HT1080 (cell line): ENCODE measurements around the gene CHRM3. TPM values are rescaled to one million over a fixed set of nuclear protein-coding genes. Genes with fewer than 3 reads are reported as not detected.

Experiments
- DNase-seq: peaks from one replicate; pipeline ENCODE4 v3.0.0-alpha.2; 2015; ENCODE audit warnings: low read depth
- total RNA-seq: library from RNA; depleted of rRNA; stranded (reverse); fragments of >200 nt; shearing (Covaris generic); gene quantifications from 2 replicates; pipeline ENCODE4 v1.2.3, GENCODE V29; 2014

CHRM3 gene
- total RNA-seq, 1 experiment from 2014 or later: 3.2 TPM

DNA sequence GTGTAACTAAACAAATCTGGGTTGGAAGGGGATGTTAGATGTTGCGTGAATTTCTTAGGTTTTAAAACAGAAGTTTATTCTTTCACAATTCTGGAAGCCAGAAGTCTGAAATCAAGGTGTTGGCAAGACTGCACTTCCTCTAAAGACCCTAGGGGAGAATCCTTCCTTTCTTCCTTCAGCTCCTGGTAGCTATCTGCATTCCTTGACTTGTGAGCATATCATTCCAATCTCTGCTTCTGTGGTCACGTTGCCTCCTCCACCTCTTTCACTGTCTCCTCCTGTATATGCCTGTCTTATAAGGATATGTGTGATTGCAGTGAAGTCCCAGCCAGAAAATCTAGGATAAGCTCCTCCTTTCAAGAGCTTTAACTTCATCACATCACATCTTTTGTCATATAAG lies 7.7 kb downstream of the CHRM3 start:
- no peak for DNase-seq

DNA sequence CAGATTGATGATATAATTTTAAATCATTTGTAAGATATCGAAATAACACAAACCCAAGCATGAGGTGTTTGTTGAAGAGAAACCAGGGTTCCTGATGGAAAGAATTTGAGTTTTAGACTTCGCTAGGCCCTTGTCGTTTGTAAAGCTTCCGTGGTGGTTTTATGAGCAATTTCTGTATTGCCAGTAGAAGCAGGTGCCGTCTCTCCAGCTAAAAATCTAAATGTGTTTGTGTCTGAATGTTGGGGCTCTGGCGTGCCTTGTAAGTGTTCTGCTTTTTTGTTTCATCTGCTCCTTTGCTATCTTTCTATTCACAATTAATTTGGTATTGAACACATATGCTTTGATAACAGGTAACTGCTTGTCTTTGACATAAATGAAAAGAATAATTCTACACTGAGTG lies 27.5 kb downstream of the CHRM3 start:
- no peak for DNase-seq

DNA sequence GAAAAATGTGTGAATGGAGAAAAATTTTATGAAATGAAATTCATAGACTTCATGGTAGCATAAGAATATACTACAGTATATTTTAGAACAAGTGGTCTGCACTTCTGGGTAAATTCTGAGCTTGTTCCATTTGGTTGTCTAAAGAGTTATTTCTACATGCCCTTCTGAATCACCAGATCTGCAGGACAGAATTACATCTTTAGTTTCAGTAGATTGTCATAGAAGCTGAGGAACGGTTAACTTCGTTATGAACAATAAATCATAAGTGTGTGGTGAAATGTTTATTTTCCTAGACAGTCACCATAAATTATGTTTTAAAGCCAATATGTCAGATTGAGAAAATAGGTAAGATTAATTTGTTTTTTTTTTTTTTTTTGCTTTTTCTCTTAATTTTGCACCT lies 30.9 kb downstream of the CHRM3 start:
- no peak for DNase-seq

DNA sequence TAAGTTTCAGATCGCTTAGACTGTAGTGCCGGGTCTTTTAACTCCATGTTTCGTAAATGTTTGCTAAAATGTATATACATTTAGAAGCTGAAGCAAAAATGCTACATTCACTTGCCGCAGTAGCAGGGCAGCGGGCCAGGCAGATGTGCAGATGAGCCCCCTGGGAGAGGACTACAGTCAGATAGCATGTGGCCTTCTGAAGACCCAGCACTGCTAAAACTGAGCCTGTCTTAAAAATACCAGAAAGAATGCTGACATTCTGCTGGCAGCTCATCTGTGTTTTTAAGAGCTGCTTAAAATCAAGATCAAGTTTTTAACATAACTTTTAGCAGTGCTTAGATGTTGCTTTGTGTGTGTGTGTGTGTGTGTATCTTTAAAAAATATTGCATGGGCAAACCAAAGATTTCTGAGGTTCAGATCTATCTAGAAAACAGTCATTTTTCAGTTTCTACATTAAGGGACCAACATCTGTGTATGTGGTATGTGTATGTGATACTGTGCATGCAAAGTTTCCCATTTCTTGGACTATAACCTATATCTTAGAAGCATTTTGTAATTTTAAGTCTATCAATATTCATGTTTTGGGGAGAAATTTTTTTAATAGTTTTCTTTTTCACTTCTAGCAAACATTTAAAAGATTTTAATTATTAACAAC lies 31.7 kb downstream of the CHRM3 start:
- no peak for DNase-seq

DNA sequence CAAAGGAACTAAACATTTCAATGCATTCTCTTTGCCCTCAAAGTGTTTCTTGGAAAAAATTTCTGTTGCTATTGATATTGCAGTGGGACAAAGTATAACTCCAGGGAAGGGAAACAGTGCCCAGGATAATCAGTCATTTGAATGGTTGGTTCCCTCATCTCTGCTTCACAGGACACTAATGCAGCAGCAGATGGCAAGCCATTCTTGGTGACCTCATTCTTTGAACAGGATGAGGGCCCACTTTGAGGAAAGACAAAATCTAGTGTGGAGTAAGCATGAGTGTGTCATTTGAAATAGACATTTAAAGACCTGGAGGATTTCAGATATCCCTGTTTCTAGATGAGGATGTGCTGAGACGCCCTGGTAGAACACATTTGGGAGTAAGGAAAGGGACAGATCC lies 32.3 kb downstream of the CHRM3 start:
- no peak for DNase-seq

DNA sequence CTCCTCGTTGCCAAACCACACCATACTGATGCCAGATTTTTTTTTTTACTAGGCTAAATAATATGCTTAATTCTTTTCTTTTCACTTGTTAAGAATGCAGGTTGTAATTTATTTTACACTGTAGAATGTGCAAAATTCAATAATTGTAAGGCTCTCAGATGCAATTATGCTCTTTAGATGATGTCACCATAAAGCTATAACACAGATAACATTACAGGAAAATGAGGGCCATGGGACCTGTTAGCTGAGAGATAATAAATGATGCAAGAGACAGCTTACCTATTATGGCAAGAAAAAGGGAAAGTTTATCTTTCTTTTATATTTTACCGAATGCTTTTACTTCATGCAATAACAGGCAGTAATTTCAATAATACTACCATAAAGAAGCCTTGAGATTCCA lies 35.4 kb downstream of the CHRM3 start:
- no peak for DNase-seq

DNA sequence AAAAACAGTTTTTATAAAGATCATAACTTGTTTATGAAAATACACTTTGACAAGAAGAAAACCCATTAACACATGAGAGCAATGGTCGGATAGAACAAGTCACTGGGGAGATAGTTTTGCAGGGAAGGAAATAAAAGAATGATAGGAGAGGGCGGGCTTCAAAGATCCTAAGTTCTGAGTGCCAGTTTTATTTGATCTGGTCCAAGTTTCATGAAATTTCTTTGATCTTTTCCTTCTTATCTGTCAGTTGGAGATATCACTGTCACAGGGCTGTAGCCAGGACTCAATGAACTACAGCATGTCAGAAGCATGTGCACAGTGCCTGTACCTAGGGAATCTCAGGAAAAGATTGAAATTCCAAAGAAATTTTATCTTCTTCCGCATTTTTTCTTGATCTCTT lies 36.5 kb downstream of the CHRM3 start:
- DNase-seq: no peak

DNA sequence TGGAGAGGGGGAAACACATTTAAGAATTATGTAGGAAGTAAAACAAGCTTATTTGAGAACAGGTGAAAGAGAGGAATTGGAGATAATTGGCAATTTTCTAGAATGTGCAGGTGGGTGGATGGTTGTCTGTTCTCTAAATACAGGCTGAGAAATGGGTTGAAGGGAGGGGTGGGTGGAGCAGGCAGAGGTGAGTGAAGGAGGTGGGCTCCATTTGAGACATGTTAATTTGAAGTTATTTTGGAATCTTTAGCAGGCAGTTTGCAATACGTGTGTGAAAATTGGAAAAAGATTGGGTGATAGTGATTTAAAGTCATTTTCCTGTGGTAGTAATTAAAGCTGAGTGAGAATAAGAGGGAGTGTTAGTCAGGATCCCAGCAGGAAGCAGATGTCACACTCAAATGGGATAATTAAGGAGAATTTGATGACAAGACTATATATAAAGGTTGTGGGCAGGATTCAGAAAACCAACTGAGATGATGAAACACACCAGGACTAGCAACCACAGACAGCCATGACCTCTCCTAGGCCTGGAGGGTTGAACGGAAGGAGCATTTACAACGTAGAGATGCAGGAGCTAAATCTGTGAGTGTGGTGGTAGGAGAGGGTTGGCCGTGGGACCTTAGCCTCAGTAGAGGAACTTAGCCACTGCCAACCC lies 40.6 kb downstream of the CHRM3 start:
- peak; percentile 12 for DNase-seq

DNA sequence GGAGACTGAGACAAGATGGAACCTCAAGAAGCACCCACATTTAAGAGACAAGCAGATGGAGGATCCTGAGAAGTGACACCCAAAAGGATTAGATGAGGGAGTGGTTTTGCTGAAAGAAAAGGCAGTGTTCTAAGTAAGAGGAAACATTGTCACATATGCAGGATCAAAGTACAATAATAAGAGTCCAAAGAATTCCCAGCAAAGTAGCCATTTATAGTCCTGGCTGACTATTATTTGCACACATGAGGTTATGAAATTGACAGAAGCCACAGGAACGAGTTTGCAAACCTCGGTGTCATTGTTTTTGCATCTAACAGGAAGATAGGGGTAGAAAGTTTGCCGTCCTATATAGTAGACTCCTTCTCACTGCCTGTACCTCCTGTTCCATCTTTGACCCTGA lies 41.3 kb downstream of the CHRM3 start:
- DNase-seq: no peak

DNA sequence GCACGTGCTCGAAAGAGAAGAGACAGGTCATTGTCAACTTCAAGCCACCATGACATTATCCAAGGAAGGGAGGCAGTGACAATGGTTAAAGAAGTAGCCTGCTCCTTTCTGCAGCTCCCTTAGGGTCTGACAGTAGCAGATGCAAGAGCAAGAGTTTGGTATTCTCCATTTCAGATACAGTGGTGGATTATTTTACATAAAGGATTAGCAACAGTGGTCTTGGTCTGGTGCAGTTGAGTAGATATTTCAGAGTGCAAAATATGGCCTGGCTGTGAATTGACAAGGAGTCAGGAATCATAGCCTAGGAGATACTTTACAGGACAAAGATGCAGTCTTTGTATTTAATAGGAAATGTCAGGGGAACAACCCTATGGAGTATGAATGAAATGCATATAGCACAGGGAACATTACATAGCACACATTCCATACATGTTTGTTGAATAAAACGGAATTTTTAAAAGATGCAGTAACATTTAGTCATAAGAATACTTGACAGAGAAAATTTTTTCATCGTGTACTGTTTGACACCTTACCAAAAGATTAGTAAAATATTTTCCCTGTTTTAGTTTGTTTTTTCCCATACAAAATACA lies 41.8 kb downstream of the CHRM3 start:
- DNase-seq: no peak

DNA sequence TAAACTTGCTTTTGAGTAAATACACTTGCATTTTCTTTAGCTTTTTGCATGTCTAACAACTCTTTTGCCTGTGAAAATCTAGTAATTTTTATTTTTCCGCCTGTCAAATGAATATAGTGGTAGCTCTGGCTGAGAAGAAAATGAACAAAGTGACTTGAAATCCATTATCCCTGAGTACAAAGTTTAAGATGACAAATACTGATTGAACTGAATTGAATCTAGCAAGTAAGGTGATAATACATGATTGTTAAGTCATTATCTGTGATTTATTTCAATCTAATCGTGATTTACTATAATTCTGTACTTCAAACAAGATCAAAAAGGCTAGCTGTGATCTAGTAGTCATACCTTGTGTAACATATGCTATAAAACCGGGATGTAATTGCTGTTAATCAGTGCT lies 42.8 kb downstream of the CHRM3 start:
- no peak for DNase-seq

DNA sequence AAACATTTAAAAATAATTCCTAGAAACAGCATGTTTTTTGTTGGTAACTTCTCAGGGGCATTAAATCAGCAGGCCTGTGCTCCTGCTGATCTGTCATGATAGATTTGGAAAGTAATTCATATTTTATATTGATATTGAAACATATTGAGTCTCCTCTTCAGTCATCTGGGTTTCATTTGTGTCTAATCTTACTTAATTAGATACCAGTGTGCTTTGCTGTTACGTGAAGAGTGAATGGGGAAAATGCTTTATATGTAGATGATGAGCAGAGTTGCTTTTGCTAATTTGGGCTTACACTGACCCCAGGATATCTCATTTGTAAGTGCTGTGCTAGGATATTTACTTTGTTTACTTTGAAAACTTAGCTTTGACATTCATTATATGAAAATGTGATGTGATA lies 45.9 kb downstream of the CHRM3 start:
- DNase-seq: no peak

DNA sequence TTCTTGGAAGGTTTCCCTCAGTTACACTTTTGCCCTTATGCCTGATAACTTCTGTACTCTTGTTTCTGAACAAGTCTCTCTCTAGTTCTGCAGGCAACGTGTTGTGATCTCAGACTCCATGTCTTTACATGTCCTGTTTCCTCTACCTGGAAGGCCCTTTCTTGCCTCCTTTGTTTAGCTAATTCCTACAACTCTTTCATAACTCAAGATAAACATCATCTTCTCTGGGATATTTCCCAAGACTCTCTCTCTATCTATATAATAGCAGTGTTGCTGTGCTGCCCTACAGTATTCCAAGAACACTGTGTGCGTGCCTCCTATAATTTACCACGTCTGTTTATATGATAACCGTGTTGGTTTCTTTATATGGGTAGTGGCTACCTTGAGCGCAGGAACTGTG lies 47.8 kb downstream of the CHRM3 start:
- no peak for DNase-seq
